ENCODE measurements around the gene SMG9. TPM values are rescaled to one million over a fixed set of nuclear protein-coding genes. Genes with fewer than 3 reads are reported as not detected.

Gene SMG9
- total RNA-seq, 2 experiments from 2014 or later: 58.1 to 64.6 TPM

Other genes with a start within 250 kb of the SMG9 start
- 10 to 100 TPM; 90.7 to 91.1 TPM for gene ETHE1, start 227.8 kb downstream of the SMG9 start, total RNA-seq
- 1 to 10 TPM; 4.1 to 4.8 TPM for gene ZNF575, start 221.8 kb downstream of the SMG9 start, total RNA-seq
- 10 to 100 TPM; 42.5 to 46.1 TPM for gene XRCC1, start 179.4 kb downstream of the SMG9 start, total RNA-seq
- 1 to 10 TPM; 3.7 to 4.4 TPM for gene PINLYP, start 179.2 kb downstream of the SMG9 start, total RNA-seq
- 10 to 100 TPM; 15.3 to 16.5 TPM for gene IRGQ, start 158.8 kb downstream of the SMG9 start, total RNA-seq
- gene ZNF576, start 158.4 kb downstream of the SMG9 start, total RNA-seq: 10 to 100 TPM; 13.2 to 13.5 TPM
- under 1 TPM; 0.28 to 0.45 TPM for gene SRRM5, start 142.9 kb downstream of the SMG9 start, total RNA-seq
- gene ZNF428, start 135.3 kb downstream of the SMG9 start, total RNA-seq: 10 to 100 TPM; 19.7 to 20.6 TPM
- gene CADM4, start 115.1 kb downstream of the SMG9 start, total RNA-seq: under 1 TPM; 0.43 to 0.60 TPM
- gene PLAUR, start 84.8 kb downstream of the SMG9 start, total RNA-seq: 10 to 100 TPM; 29.2 to 29.3 TPM
- gene IRGC, start 38.9 kb downstream of the SMG9 start, total RNA-seq: not detected
- 10 to 100 TPM; 71.7 to 72.3 TPM for gene KCNN4, start 26.0 kb upstream of the SMG9 start, total RNA-seq
- under 1 TPM; 0.70 to 0.71 TPM for gene LYPD5, start 47.5 kb upstream of the SMG9 start, total RNA-seq
- 1 to 10 TPM; 6.5 to 6.8 TPM for gene ZNF283, start 72.4 kb upstream of the SMG9 start, total RNA-seq
- 1 to 10 TPM in 1 of 2 experiments, under 1 TPM in 1; 0.80 to 1.5 TPM for gene ZNF404, start 129.0 kb upstream of the SMG9 start, total RNA-seq
- gene ZNF45, start 180.3 kb upstream of the SMG9 start, total RNA-seq: 10 to 100 TPM; 15.1 to 16.6 TPM
- 1 to 10 TPM; 1.5 to 1.6 TPM for gene ZNF221, start 196.3 kb upstream of the SMG9 start, total RNA-seq
- gene ZNF155, start 229.2 kb upstream of the SMG9 start, total RNA-seq: 1 to 10 TPM; 6.7 to 7.5 TPM
- gene ZNF230, start 248.0 kb upstream of the SMG9 start, total RNA-seq: 1 to 10 TPM; 3.7 to 5.8 TPM

All from activated CD4-positive, alpha-beta memory T cell treated with anti-CD3 and anti-CD28 coated beads, Interleukin-2, amount 10 ng/mL, durations not matched to agents 7 days and 5 days (primary cell).